GM12878 (cell line): ENCODE data around the gene SIK2. TPM values are rescaled to one million over a fixed set of nuclear protein-coding genes. Genes with fewer than 3 reads are reported as not detected.

ENCODE experiments used
- ATAC-seq: fragments of 200-7000 bp; cut with Tn5 transposase; 3 replicates; pipeline ENCODE4 v1.9.1; 2020; ENCODE audit warnings: mild to moderate bottlenecking, moderate library complexity
- BruUV-seq: library from RNA; stranded (reverse); fragments of 400-500 nt; replicated peaks from 2 replicates; lab custom pipeline; 2021; lab: Mats Ljungman, UMichigan
- CTCF ChIA-PET: fragments of 300-600 bp; sonication (Branson Sonifier 250); formaldehyde crosslinking; extraction: SDS; loops from one replicate; lab custom pipeline; 2021; ENCODE audit warnings: inconsistent platforms; lab: Yijun Ruan, JAX
- POLR2A ChIA-PET: fragments of 350-600 bp; formaldehyde crosslinking; extraction: SDS; loops from one replicate; lab custom pipeline; 2021; ENCODE audit warnings: inconsistent platforms; lab: Charles Lee
- RAD21 ChIA-PET: fragments of 300-600 bp; sonication (Branson Sonifier 250); formaldehyde crosslinking; loops from one replicate; lab custom pipeline; 2023; ENCODE audit warnings: antibody characterized with exemption; ENCODE audit not compliant: unreplicated experiment; lab: Charles Lee
- SMC1A ChIA-PET: fragments of 300-600 bp; sonication (Branson Sonifier 250); formaldehyde crosslinking; loops from one replicate; lab custom pipeline; 2023; ENCODE audit not compliant: unreplicated experiment, uncharacterized antibody; lab: Charles Lee
- DNase-seq: peaks from one replicate; pipeline ENCODE4 v3.0.0-alpha.2; 2011; ENCODE audit warnings: low read depth, low spot score
- FAIRE-seq: peaks from 3 replicates; lab custom pipeline; 2011; peaks lifted over from hg19 to GRCh38; lab: Jason Lieb, UNC
- H2AFZ ChIP-seq: 2 replicates; pipeline ENCODE4 v1.6.0; 2011; ENCODE audit warnings: low read depth, low read length, control low read depth; ENCODE audit not compliant: control insufficient read depth
- H3K27ac ChIP-seq: 2 replicates; pipeline ENCODE4 v1.5.1; 2011; ENCODE audit warnings: control low read depth; ENCODE audit not compliant: control insufficient read depth, insufficient read depth
- H3K27me3 ChIP-seq, 2 experiments: replicated peaks in 1 of 2; 2 replicates each; pipeline versions ENCODE4 v1.6.0 to v1.6.1; 2011; ENCODE audit warnings: low read length in 1 of 2; ENCODE audit not compliant: control insufficient read depth in 2 of 2, insufficient read depth in 2 of 2
- H3K36me3 ChIP-seq, 2 experiments: 2 replicates each; pipeline ENCODE4 v1.5.1; 2011; ENCODE audit warnings: low read length in 1 of 2; ENCODE audit not compliant: control insufficient read depth in 2 of 2, insufficient read depth in 2 of 2
- H3K4me1 ChIP-seq: 2 replicates; pipeline ENCODE4 v1.6.1; 2011; ENCODE audit warnings: mild to moderate bottlenecking, low read length, moderate library complexity, mixed read lengths; ENCODE audit not compliant: control insufficient read depth, insufficient read depth
- H3K4me2 ChIP-seq: 2 replicates; pipeline ENCODE4 v1.6.0; 2011; ENCODE audit warnings: control low read depth; ENCODE audit not compliant: control insufficient read depth, insufficient read depth
- H3K4me3 ChIP-seq: fragments of 200-600 bp; sonication (generic); 2 replicates; pipeline ENCODE4 v1.5.1; 2016
- H3K79me2 ChIP-seq: 2 replicates; pipeline ENCODE4 v1.6.0; 2011; ENCODE audit warnings: low read length; ENCODE audit not compliant: control insufficient read depth, insufficient read depth
- H3K9ac ChIP-seq: 2 replicates; pipeline ENCODE4 v1.8.0; 2011; ENCODE audit warnings: low read length, control low read depth, mixed read lengths; ENCODE audit not compliant: control insufficient read depth, insufficient read depth
- H3K9me3 ChIP-seq: replicated peaks from 3 replicates; pipeline ENCODE4 v1.5.1; 2011; ENCODE audit warnings: mild to moderate bottlenecking, low read length; ENCODE audit not compliant: control insufficient read depth, insufficient read depth
- H4K20me1 ChIP-seq: 2 replicates; pipeline ENCODE4 v1.6.0; 2011; ENCODE audit not compliant: control insufficient read depth, insufficient read depth
- BCL11A ChIP-seq: IDR thresholded peaks from 2 replicates; pipeline ENCODE4 v1.6.1; 2011; ENCODE audit warnings: low read depth, low read length
- BHLHE40 ChIP-seq, 2 experiments: fragments of 450-650 bp in 1 of 2; IDR thresholded peaks; 2 replicates each; pipeline ENCODE4 v1.6.1; 2011 to 2017; ENCODE audit warnings: low read depth in 2 of 2, borderline replicate concordance in 1 of 2, improper control_type of control experiment in 1 of 2, low read length in 1 of 2, mild to moderate bottlenecking in 1 of 2
- CBFB ChIP-seq: IDR thresholded peaks from 2 replicates; pipeline ENCODE4 v1.6.1; 2016; ENCODE audit warnings: antibody characterized with exemption, low read depth
- FOS ChIP-seq: IDR thresholded peaks from 3 replicates; pipeline ENCODE4 v1.6.1; 2011; ENCODE audit warnings: borderline replicate concordance; ENCODE audit not compliant: insufficient read length; ENCODE audit errors: extremely low read depth
- GATAD2B ChIP-seq: fragments of 450-650 bp; conservative IDR thresholded peaks from 2 replicates; pipeline ENCODE4 v1.6.1; 2017; ENCODE audit warnings: low read depth, mild to moderate bottlenecking, moderate library complexity
- KDM1A ChIP-seq: fragments of 200-600 bp; sonication (generic); IDR thresholded peaks from 2 replicates; pipeline ENCODE4 v1.6.1; 2016; ENCODE audit warnings: borderline replicate concordance
- NFIC ChIP-seq: IDR thresholded peaks from 2 replicates; pipeline ENCODE4 v1.6.1; 2012; ENCODE audit warnings: low read depth, mild to moderate bottlenecking, inconsistent platforms, low read length, moderate library complexity
- POLR2A ChIP-seq: IDR thresholded peaks from 2 replicates; pipeline ENCODE4 v1.6.1; 2011; ENCODE audit warnings: low read depth, mild to moderate bottlenecking, low read length
- POU2F2 ChIP-seq: IDR thresholded peaks from 3 replicates; pipeline ENCODE4 v1.6.1; 2011; ENCODE audit warnings: low read depth, mild to moderate bottlenecking, low read length, borderline replicate concordance
- RAD21 ChIP-seq: IDR thresholded peaks from 2 replicates; pipeline ENCODE4 v1.6.1; 2011; ENCODE audit warnings: mild to moderate bottlenecking, low read depth, low read length, moderate library complexity; ENCODE audit not compliant: insufficient read depth
- REST ChIP-seq: IDR thresholded peaks from 2 replicates; pipeline ENCODE4 v1.6.1; 2012; ENCODE audit warnings: mild to moderate bottlenecking, low read depth, low read length
- SIN3A ChIP-seq: IDR thresholded peaks from 2 replicates; pipeline ENCODE4 v1.6.1; 2012; ENCODE audit warnings: low read depth, low read length, improper control_type of control experiment
- SMARCA5 ChIP-seq: fragments of 450-650 bp; IDR thresholded peaks from 2 replicates; pipeline ENCODE4 v1.6.1; 2017; ENCODE audit warnings: mild to moderate bottlenecking
- STAT3 ChIP-seq: IDR thresholded peaks from 2 replicates; pipeline ENCODE4 v1.6.1; 2011; ENCODE audit warnings: low read depth, low read length, improper control_type of control experiment
- ZNF207 ChIP-seq: fragments of 450-650 bp; IDR thresholded peaks from 2 replicates; pipeline ENCODE4 v1.6.1; 2014; ENCODE audit warnings: antibody characterized with exemption, mild to moderate bottlenecking, borderline replicate concordance
- ZNF274 ChIP-seq: IDR thresholded peaks from one replicate; pipeline ENCODE4 v1.8.0; 2011; ENCODE audit not compliant: insufficient read length, insufficient read depth
- WGBS: methylation state at CpG from one replicate; pipeline ENCODE4 v1.1.6; 2016; ENCODE audit warnings: low lambda C conversion rate; ENCODE audit not compliant: insufficient replicate concordance, insufficient coverage; ENCODE audit errors: missing lambda C conversion rate; 5-methylcytosine and 5-hydroxymethylcytosine counted together
- in situ Hi-C: fragments of 300-500 bp; cut with MboI; formaldehyde crosslinking; loops from 9 replicates; pipeline ENCODE4 v1.14.3; 2018; ENCODE audit warnings: mixed read lengths
- intact Hi-C: fragments of 100-400 bp; cut with micrococcal nuclease; formaldehyde crosslinking; loops from one replicate; pipeline ENCODE4 v1.14.2; 2022; ENCODE audit not compliant: unreplicated experiment
- polyA plus RNA-seq, 11 experiments: library from polyadenylated mRNA; depleted of rRNA in 4 of 11; unstranded in 6 of 11; stranded (reverse) in 5 of 11; fragments of >200 nt; fragmentation: Nextera tagmentation in 4 of 11; fragmentation: Illumina TruSeq in 1 of 11; extraction: Ambion mirVana in 4 of 11; extraction: Trizol in 1 of 11; gene quantifications; 1 replicate in 1 of 11; 2 replicates in 10 of 11; pipeline versions ENCODE4 v1.2.1 to v1.2.3, GENCODE V29; 2011 to 2016; ENCODE audit warnings: inconsistent platforms in 2 of 11, missing spikeins in 2 of 11, low read depth in 1 of 11
- total RNA-seq, 4 experiments: library from RNA; depleted of rRNA in 3 of 4; stranded (reverse); fragments of >200 nt in 3 of 4; fragmentation: Illumina TruSeq in 1 of 4; extraction: Trizol in 1 of 4; gene quantifications; 2 replicates each; pipeline versions ENCODE4 v1.2.1 to v1.2.3, GENCODE V29; 2013 to 2021
- TF ChIP-seq, protein P1 (sequence below): fragments of 450-650 bp; IDR thresholded peaks from 2 replicates; pipeline ENCODE4 v1.6.1; 2018; ENCODE audit warnings: mild to moderate bottlenecking, low read depth, moderate library complexity; ENCODE audit not compliant: partially characterized antibody

Gene SIK2
- total and polyA plus RNA-seq, 10 of the 15 experiments (the other 5 are each of a cell fraction or from before 2014, with no cell fraction given): 0.97 to 14.2 (median 4.5) TPM

- TF ChIP-seq BCL11A (no peak), RAD21 (no peak), CBFB (no peak), SIN3A (no peak)
Measured at GRCh38 chr11:111699579-111700156, 97.4 kb downstream of the SIK2 start (continued).

GRCh38 chr11:111700162-111700561 lies 97.9 kb downstream of the SIK2 start:
- ChIA-PET RAD21 (interaction anchor here (1.2 to 1.9 kb wide), 3 partner anchors 24 to 96 kb away, joined by 3 to 10 read pairs (median 4); no protein-coding TSS in a partner anchor), POLR2A (no interaction called here), SMC1A (interaction anchor here (0.7 to 4.0 kb wide), 10 partner anchors 11 to 96 kb away, joined by 3 to 28 read pairs (median 6); no protein-coding TSS in a partner anchor), CTCF (interaction anchor here (1.0 to 5.3 kb wide), 8 partner anchors 15 to 141 kb away, joined by 3 to 21 read pairs (median 4); no protein-coding TSS in a partner anchor)
- H3K4me1 ChIP-seq: peaks cover 9% of the 10 kb centered on the region
- no peak overlapping the region for H3K9ac ChIP-seq
- ATAC-seq (no peak), FAIRE-seq (no peak), DNase-seq (no peak)
- BruUV-seq: no TSS peak
- intact Hi-C loops: no loop called here
- H3K9me3 ChIP-seq: no peaks in the 10 kb centered on the region
- no peak overlapping the region for H3K4me3 ChIP-seq
- no peak overlapping the region for H3K27ac ChIP-seq
- no peak overlapping the region for H2AFZ ChIP-seq
- in situ Hi-C loops: no loop called here
- no peaks in the 10 kb centered on the region for H3K79me2 ChIP-seq
- 97% methylated on average over 1 of the region's 1 CpG for WGBS
- no peaks in the 10 kb centered on the region for H3K27me3 ChIP-seq
- H4K20me1 ChIP-seq: no peaks in the 10 kb centered on the region
- TF ChIP-seq ZNF274 (no peak), BHLHE40 (IDR thresholded peaks at IDR 0.05; ENCODE audit: borderline replicate concordance in 1 of 2, low read depth in 2 of 2, low read length in 1 of 2) (no peak), POLR2A (no peak), KDM1A (no peak), REST (no peak), STAT3 (no peak), FOS (no peak), NFIC (no peak), ZNF207 (no peak), SMARCA5 (no peak), GATAD2B (no peak), POU2F2 (no peak)
- TF ChIP-seq, protein P1, sequence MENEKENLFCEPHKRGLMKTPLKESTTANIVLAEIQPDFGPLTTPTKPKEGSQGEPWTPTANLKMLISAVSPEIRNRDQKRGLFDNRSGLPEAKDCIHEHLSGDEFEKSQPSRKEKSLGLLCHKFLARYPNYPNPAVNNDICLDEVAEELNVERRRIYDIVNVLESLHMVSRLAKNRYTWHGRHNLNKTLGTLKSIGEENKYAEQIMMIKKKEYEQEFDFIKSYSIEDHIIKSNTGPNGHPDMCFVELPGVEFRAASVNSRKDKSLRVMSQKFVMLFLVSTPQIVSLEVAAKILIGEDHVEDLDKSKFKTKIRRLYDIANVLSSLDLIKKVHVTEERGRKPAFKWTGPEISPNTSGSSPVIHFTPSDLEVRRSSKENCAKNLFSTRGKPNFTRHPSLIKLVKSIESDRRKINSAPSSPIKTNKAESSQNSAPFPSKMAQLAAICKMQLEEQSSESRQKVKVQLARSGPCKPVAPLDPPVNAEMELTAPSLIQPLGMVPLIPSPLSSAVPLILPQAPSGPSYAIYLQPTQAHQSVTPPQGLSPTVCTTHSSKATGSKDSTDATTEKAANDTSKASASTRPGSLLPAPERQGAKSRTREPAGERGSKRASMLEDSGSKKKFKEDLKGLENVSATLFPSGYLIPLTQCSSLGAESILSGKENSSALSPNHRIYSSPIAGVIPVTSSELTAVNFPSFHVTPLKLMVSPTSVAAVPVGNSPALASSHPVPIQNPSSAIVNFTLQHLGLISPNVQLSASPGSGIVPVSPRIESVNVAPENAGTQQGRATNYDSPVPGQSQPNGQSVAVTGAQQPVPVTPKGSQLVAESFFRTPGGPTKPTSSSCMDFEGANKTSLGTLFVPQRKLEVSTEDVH: no peak
- H3K36me3 ChIP-seq: peaks cover 0 to 11% of the 10 kb centered on the region in 2 experiments; a peak in 3 of 4 replicates
- H3K4me2 ChIP-seq: no peak overlapping the region
